ENCODE measurements around the gene CXCL12.

Gene CXCL12

DNA sequence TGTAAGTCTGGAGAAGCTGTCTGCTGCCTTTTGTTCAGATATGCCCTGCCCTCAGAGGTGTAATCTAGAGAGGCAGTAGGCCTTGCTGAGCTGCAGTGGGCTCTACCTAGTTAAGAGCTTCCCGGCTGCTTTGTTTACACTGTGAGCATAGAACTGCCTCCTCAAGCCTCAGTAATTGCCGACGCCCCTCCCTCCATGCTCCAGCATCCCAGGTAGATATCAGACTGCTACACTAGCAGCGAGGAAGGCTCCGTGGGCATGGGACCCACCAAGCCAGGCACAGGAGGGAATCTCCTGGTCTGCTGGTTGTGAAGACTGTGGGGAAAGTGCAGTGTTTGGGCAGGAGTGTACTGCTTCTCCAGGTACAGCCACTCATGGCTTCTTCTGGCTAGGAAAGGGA lies 26.4 kb upstream of the CXCL12 start:
- H3K4me1 ChIP-seq (ENCODE audit: low read length): 0 out of 2 replicates have a peak, but pooled peaks cover 1% of the 10 kb centered on the region
- H3K36me3 ChIP-seq (replicated peaks; ENCODE audit: low read depth, low read length): no peaks in the 10 kb centered on the region
- H3K4me2 ChIP-seq (ENCODE audit: low read length): no peak overlapping the region
- H2AFZ ChIP-seq (ENCODE audit: low read depth, low read length): no peak overlapping the region
- no peak overlapping the region for H3K27ac ChIP-seq (ENCODE audit: low read length)
- no peaks in the 10 kb centered on the region for H3K27me3 ChIP-seq (ENCODE audit: low read depth, low read length)
- no peak overlapping the region for H3K9ac ChIP-seq (ENCODE audit: low read length)
- H3K79me2 ChIP-seq (ENCODE audit: low read length): no peaks in the 10 kb centered on the region
- H3K9me3 ChIP-seq (ENCODE audit: insufficient read depth, low read length): no peaks in the 10 kb centered on the region
- TF ChIP-seq EZH2phosphoT487 (IDR thresholded peaks at IDR 0.05; ENCODE audit: low read depth): no peak
- no peak overlapping the region for H3K4me3 ChIP-seq (ENCODE audit: low read length)
- H4K20me1 ChIP-seq (ENCODE audit: insufficient read depth, low read length): no peaks in the 10 kb centered on the region

- Histone ChIP-seq H3K79me2 (ENCODE audit: low read length) (no peaks in the 10 kb centered on the region), H4K20me1 (ENCODE audit: insufficient read depth, low read length) (no peaks in the 10 kb centered on the region), H3K4me1 (ENCODE audit: low read length) (no peaks in the 10 kb centered on the region), H2AFZ (ENCODE audit: low read depth, low read length) (no peak overlapping the region), H3K27me3 (ENCODE audit: low read depth, low read length) (no peaks in the 10 kb centered on the region), H3K9ac (ENCODE audit: low read length) (no peak overlapping the region), H3K27ac (ENCODE audit: low read length) (no peak overlapping the region), H3K36me3 (replicated peaks; ENCODE audit: low read depth, low read length) (no peaks in the 10 kb centered on the region), H3K4me2 (ENCODE audit: low read length) (no peak overlapping the region), H3K9me3 (ENCODE audit: insufficient read depth, low read length) (no peaks in the 10 kb centered on the region), H3K4me3 (ENCODE audit: low read length) (no peak overlapping the region)
- no peak for TF ChIP-seq CTCF (IDR thresholded peaks at IDR 0.05; ENCODE audit: low read depth, low read length)
- no peak for TF ChIP-seq EZH2phosphoT487 (IDR thresholded peaks at IDR 0.05; ENCODE audit: low read depth)
Measured at GRCh38 chr10:44404741-44405437, 20.0 kb upstream of the CXCL12 start.

DNA sequence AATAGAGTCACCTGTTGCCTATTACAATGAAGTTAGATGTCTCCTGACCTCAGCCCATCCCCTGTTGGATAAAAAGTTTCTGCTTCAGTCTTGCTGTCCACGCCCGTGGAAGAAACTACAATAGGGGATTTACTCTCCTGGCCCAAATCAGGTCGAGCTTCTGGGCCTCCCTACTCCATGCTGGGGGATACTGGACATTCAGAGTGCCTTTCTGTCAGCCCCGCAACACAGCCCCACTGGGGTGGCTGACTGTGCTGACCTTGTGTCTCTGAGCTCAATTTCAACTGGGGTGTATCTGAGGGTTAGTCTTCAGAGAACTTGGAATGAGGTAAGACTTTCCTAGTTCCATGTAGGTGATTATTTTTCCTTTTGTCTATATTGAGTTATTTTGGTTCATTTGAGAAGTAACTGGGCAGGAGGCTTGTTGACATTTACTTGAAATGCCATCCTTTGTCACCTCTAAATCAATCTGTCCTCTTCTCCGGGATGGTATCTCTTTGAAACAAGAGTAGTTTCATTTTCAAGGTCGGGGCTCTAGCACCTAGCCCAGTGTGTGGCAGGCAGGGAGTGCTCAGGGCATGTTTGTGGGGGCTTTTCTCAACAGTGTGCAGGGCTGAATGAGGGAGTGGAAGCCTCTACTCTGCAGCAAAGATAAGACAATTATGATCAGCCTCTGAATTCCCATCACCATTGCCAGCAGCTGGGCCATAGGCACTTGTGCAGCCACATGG lies 17.7 kb upstream of the CXCL12 start:
- no peaks in the 10 kb centered on the region for H3K4me1 ChIP-seq (ENCODE audit: low read length)
- no peaks in the 10 kb centered on the region for H3K36me3 ChIP-seq (replicated peaks; ENCODE audit: low read depth, low read length)
- no peak for TF ChIP-seq CTCF (IDR thresholded peaks at IDR 0.05; ENCODE audit: low read depth, low read length)
- no peak for TF ChIP-seq EZH2phosphoT487 (IDR thresholded peaks at IDR 0.05; ENCODE audit: low read depth)
- no peak overlapping the region for H3K9ac ChIP-seq (ENCODE audit: low read length)
- H3K9me3 ChIP-seq (ENCODE audit: insufficient read depth, low read length): no peaks in the 10 kb centered on the region
- H3K4me2 ChIP-seq (ENCODE audit: low read length): no peak overlapping the region
- H3K27ac ChIP-seq (ENCODE audit: low read length): no peak overlapping the region
- H4K20me1 ChIP-seq (ENCODE audit: insufficient read depth, low read length): no peaks in the 10 kb centered on the region
- H3K27me3 ChIP-seq (ENCODE audit: low read depth, low read length): peaks cover 12% of the 10 kb centered on the region
- no peak overlapping the region for H3K4me3 ChIP-seq (ENCODE audit: low read length)
- H3K79me2 ChIP-seq (ENCODE audit: low read length): no peaks in the 10 kb centered on the region
- H2AFZ ChIP-seq (ENCODE audit: low read depth, low read length): no peak overlapping the region

GRCh38 chr10:44400541-44400940 lies 15.6 kb upstream of the CXCL12 start:
- Histone ChIP-seq H3K36me3 (replicated peaks; ENCODE audit: low read depth, low read length) (no peaks in the 10 kb centered on the region), H3K27ac (ENCODE audit: low read length) (no peak overlapping the region), H2AFZ (ENCODE audit: low read depth, low read length) (no peak overlapping the region), H3K9me3 (ENCODE audit: insufficient read depth, low read length) (no peaks in the 10 kb centered on the region), H3K4me2 (ENCODE audit: low read length) (no peak overlapping the region), H3K9ac (ENCODE audit: low read length) (no peak overlapping the region), H3K4me1 (ENCODE audit: low read length) (no peaks in the 10 kb centered on the region), H3K27me3 (ENCODE audit: low read depth, low read length) (peaks cover 14% of the 10 kb centered on the region), H4K20me1 (ENCODE audit: insufficient read depth, low read length) (no peaks in the 10 kb centered on the region), H3K79me2 (ENCODE audit: low read length) (no peaks in the 10 kb centered on the region), H3K4me3 (ENCODE audit: low read length) (no peak overlapping the region)
- no peak for TF ChIP-seq CTCF (IDR thresholded peaks at IDR 0.05; ENCODE audit: low read depth, low read length)
- no peak for TF ChIP-seq EZH2phosphoT487 (IDR thresholded peaks at IDR 0.05; ENCODE audit: low read depth)

Measured in OCI-LY3 (cell line).